Measurements from ENCODE around the gene SENP5. TPM values are rescaled to one million over a fixed set of nuclear protein-coding genes. Genes with fewer than 3 reads are reported as not detected.
A peak's percentile ranks its signal among the peaks of the same experiment; 100 is the strongest.

Gene SENP5
- total and polyA plus RNA-seq, 9 of the 15 experiments (the other 6 are each of a cell fraction or from before 2014, with no cell fraction given) = 18.3 to 59.7 (median 35.8) TPM

GRCh38 chr3:196896229-196896628 is 28.5 kb downstream of the SENP5 start (continued):
- TF ChIP-seq, protein P1, sequence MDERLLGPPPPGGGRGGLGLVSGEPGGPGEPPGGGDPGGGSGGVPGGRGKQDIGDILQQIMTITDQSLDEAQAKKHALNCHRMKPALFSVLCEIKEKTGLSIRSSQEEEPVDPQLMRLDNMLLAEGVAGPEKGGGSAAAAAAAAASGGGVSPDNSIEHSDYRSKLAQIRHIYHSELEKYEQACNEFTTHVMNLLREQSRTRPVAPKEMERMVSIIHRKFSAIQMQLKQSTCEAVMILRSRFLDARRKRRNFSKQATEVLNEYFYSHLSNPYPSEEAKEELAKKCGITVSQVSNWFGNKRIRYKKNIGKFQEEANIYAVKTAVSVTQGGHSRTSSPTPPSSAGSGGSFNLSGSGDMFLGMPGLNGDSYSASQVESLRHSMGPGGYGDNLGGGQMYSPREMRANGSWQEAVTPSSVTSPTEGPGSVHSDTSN (CRISPR knock-in tag; IDR thresholded peaks at IDR 0.05; ENCODE audit: low read depth) = no peak
- TF ChIP-seq, protein P1 (tag; conservative IDR thresholded peaks at IDR 0.05; ENCODE audit: low read depth) = peak; percentile 74

- H3K4me3 ChIP-seq = no peak overlapping the region
- peaks cover 0 to 6% of the 10 kb centered on the region in 2 experiments; a peak in 2 of 5 replicates for H3K4me1 ChIP-seq (replicated peaks in 1 of 2; ENCODE audit: control insufficient read depth in 2 of 2, insufficient read depth in 2 of 2, low read length in 2 of 2)
- DNase-seq (ENCODE audit: extremely low read depth in 1 of 4, low spot score in 3 of 4) (no peak), ATAC-seq (no peak), FAIRE-seq (no peak)
- CTCF ChIA-PET (ENCODE audit: low intra/inter-chr PET ratio) = no interaction called here
- H3K4me2 ChIP-seq (ENCODE audit: insufficient read depth, low read length) = no peak overlapping the region
- POLR2A ChIA-PET = interaction anchor here (1.5 kb wide), 1 partner anchor 40 kb away, joined by 3 read pairs; the partner anchor contains the start of gene NCBP2
- H3K9ac ChIP-seq (ENCODE audit: insufficient read depth in 1 of 2, low read depth in 2 of 2, low read length in 2 of 2) = no peak overlapping the region
- no peak overlapping the region for H2AFZ ChIP-seq (ENCODE audit: low read depth, low read length)
- H3K27ac ChIP-seq (ENCODE audit: extremely low read depth, low read depth, low read length) = no peak overlapping the region
- H3K9me3 ChIP-seq (replicated peaks; ENCODE audit: control insufficient read depth, insufficient read depth, low read depth, low read length) = no peaks in the 10 kb centered on the region
- H3K9me1 ChIP-seq (ENCODE audit: control insufficient read depth, insufficient read depth, low read length) = no peaks in the 10 kb centered on the region
- TF ChIP-seq NUFIP1 (IDR thresholded peaks at IDR 0.05; ENCODE audit: partially characterized antibody) (no peak), ZNF175 (CRISPR knock-in tag; IDR thresholded peaks at IDR 0.05; ENCODE audit: low read depth) (no peak), ZNF311 (CRISPR knock-in tag; IDR thresholded peaks at IDR 0.05) (no peak), ZNF274 (IDR thresholded peaks at IDR 0.05; ENCODE audit: borderline replicate concordance, low read depth, low read length) (no peak), KLF16 (IDR thresholded peaks at IDR 0.05) (no peak)
- intact Hi-C loops (cut with micrococcal nuclease) (no loop called here), in situ Hi-C loops (cut with MboI) (no loop called here)
- WGBS (ENCODE audit: insufficient coverage, low coverage, missing lambda C conversion rate) = 100% methylated on average over 1 of the region's 1 CpG
- no peaks in the 10 kb centered on the region for H3K27me3 ChIP-seq (ENCODE audit: control insufficient read depth in 2 of 2, insufficient read depth in 2 of 2, low read length in 2 of 2)
- no peaks in the 10 kb centered on the region for H4K20me1 ChIP-seq (replicated peaks; ENCODE audit: control insufficient read depth, insufficient read depth, low read length)
- BruUV-seq (replicated peaks) = no TSS peak
- H3K36me3 ChIP-seq (ENCODE audit: control insufficient read depth, insufficient read depth, low read length) = peaks cover 72% of the 10 kb centered on the region
- peaks cover 9% of the 10 kb centered on the region for H3K79me2 ChIP-seq (ENCODE audit: control insufficient read depth, insufficient read depth, low read length)
These were observed 34.0 kb downstream of the SENP5 start for GRCh38 chr3:196901768-196902167.

Measured in K562 (cell line).